HG03575 (cell line): ENCODE results near the gene OR2T5.
"Not testable (repeated sequence)": the region's sequence is repeated elsewhere in the genome, so short reads cannot be mapped to it uniquely, and the experiment has no call there.

Experiments used
- ATAC-seq: cut with Tn5 transposase; IDR thresholded peaks from one replicate; pipeline ENCODE4 v1.9.1; 2021; ENCODE audit not compliant: unreplicated experiment, insufficient number of reproducible peaks, low FRiP score; ENCODE audit errors: extremely low read depth

OR2T5 gene

DNA sequence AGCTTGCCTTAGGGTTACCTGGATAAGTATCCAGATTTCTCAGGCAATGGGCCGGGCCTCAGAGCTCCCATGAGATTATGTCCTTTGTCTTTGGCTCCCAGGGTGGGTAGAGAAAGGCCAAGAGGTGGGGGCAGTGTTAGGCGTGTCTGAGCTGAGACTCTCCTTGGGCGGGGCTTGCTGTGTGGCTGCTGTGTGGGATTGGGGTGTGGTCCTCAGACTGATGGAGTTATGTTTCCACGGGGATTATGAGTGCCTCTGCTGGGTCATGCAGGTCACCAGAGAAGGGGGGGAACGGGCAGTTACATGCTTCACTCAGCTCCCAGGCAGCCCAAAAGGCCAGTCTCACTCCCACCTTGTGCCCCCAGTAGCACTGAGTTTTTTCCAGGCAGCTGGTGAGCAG, 8.3 kb downstream of the OR2T5 start:
- not testable (repeated sequence) for ATAC-seq

DNA sequence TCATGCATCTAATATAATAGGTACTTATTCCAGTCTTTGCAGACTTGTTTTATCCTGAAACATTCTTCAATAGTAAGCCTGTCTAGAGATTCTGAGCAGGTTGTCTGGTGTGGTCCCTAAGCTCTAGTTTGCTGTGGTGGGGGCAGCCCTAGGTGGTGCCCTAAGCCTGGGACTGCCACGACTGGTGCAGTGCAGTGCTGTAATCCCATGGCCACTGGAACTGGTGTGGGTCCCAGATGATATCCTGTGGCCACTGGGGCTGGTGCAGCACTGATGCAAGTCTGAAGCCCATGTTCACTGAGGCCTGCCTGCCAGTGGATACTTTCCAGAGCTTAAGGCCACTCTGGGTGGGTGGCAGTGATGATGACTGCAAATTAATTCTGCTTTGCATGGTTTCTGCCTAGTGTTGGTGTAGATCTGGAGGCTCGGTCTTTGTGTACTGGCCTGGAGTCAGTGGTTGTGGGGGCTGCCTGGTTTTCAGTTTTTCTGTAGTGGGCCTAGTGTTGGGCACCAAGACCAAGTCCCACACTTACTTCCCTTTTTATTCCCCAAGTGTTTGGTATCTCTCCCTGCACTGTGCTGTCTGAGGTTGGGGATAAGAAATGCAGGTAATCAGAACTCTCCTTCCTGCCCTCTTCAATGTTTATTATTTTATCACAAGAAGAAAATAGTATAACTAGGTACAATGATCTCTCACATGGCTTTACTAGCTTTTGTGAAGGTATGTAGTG, 12.1 kb downstream of the OR2T5 start:
- ATAC-seq = not testable (repeated sequence)

DNA sequence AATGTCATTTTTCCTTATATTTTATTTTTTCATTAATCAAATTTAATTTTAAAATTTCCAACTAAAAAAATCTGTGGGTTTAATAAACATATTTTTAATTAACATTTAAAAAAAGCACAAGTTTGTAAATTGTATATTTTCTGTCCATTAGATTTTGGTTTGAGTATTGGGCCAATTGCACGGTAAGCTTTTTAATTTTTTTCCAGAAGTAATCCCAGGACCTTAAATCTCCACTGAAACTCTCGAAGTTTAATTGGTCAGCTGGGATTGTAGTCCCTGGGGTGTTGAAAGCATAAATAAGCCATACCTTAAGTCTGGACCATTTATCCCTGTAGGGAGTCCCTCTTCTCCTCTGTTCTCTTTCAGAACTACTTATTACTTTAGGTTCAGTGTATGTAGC, 19.4 kb downstream of the OR2T5 start, which contains the start of gene OR2G6:
Gene OR2G6 (plus strand): TSS at position 301 of the 400 bp plus-strand sequence. CDS start 13,574 bp downstream, outside the sequence.
- ATAC-seq = not testable (repeated sequence)

DNA sequence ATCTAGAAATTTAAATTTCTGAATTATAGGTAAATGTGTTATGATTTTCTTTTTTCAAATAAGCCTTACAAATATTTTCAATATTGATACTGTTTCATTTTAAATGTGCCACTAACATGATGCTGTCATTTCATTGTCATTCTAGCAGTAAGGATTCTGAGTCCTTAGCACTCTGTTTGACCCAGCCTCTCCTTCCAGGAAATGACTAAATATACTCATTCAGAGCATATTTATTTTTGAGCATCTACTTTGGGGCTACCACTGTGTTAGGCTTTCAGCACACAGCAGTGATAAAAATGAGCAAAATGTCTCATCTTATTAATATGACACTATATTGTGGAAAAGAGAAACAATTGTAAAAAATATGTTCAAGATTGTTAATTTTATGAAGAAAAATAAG, 21.8 kb downstream of the OR2T5 start:
- ATAC-seq = not testable (repeated sequence)

DNA sequence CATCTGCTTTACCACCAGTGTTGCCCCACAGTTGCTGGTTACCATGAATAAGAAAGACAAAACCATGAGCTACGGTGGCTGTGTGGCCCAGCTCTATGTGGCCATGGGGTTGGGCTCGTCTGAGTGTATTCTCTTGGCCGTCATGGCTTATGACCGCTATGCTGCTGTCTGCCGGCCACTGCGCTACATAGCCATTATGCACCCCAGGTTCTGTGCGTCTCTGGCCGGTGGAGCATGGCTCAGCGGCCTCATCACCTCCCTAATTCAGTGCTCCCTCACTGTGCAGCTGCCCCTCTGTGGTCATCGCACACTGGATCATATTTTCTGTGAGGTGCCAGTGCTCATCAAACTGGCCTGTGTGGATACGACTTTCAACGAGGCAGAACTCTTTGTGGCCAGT, 33.5 kb downstream of the OR2T5 start:
- no peak for ATAC-seq

DNA sequence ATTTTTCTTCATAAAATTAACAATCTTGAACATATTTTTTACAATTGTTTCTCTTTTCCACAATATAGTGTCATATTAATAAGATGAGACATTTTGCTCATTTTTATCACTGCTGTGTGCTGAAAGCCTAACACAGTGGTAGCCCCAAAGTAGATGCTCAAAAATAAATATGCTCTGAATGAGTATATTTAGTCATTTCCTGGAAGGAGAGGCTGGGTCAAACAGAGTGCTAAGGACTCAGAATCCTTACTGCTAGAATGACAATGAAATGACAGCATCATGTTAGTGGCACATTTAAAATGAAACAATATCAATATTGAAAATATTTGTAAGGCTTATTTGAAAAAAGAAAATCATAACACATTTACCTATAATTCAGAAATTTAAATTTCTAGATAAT, 49.1 kb downstream of the OR2T5 start:
- not testable (repeated sequence) for ATAC-seq
